Upper lobe of left lung (tissue), 4 donors: Measurements from ENCODE around the gene PHF1.

Source experiments
- EP300 ChIP-seq, 4 donors: sonication (generic); formaldehyde crosslinking; IDR thresholded peaks; one replicate each; pipeline ENCODE4 v1.5.1; 2017; ENCODE audit warnings: antibody characterized with exemption in 4 of 4, control low read depth in 2 of 4
- POLR2A ChIP-seq, 4 donors: fragments of 450-650 bp; IDR thresholded peaks; one replicate each; pipeline ENCODE4 v1.5.1; 2016 to 2017; ENCODE audit warnings: antibody characterized with exemption in 4 of 4, mild to moderate bottlenecking in 2 of 4
- POLR2AphosphoS5 ChIP-seq, 2 donors: sonication (generic); formaldehyde crosslinking; IDR thresholded peaks; one replicate each; pipeline ENCODE4 v1.5.1; 2017; ENCODE audit warnings: antibody characterized with exemption in 2 of 2
- TF ChIP-seq, protein P1 (sequence below), 6 experiments: fragments of 450-650 bp in 4 of 6; fragments of 200-600 bp in 2 of 6; sonication (generic) in 2 of 6; IDR thresholded peaks; one replicate each; pipeline ENCODE4 v1.5.1; 2016 to 2019; ENCODE audit warnings: antibody characterized with exemption in 6 of 6

DNA sequence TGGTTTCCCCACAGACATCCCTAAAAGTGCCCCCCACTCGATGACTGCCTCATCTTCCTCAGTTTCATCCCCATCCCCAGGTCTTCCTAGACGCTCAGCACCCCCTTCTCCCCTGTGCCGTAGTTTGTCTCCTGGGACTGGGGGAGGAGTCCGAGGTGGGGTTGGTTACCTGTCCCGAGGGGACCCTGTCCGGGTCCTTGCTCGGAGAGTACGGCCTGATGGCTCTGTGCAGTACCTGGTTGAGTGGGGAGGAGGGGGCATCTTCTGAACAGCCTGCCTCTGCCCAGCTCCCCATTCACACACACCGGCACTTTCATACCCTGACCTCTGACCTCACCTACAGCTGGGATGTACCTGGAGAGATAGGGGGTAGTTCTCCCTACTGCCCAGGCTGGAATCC, 5.0 kb downstream of the PHF1 start:
- TF ChIP-seq POLR2A (IDR thresholded peaks at IDR 0.05): no peak
- TF ChIP-seq, protein P1, sequence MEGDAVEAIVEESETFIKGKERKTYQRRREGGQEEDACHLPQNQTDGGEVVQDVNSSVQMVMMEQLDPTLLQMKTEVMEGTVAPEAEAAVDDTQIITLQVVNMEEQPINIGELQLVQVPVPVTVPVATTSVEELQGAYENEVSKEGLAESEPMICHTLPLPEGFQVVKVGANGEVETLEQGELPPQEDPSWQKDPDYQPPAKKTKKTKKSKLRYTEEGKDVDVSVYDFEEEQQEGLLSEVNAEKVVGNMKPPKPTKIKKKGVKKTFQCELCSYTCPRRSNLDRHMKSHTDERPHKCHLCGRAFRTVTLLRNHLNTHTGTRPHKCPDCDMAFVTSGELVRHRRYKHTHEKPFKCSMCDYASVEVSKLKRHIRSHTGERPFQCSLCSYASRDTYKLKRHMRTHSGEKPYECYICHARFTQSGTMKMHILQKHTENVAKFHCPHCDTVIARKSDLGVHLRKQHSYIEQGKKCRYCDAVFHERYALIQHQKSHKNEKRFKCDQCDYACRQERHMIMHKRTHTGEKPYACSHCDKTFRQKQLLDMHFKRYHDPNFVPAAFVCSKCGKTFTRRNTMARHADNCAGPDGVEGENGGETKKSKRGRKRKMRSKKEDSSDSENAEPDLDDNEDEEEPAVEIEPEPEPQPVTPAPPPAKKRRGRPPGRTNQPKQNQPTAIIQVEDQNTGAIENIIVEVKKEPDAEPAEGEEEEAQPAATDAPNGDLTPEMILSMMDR (IDR thresholded peaks at IDR 0.05): no peak
- no peak for TF ChIP-seq POLR2AphosphoS5 (IDR thresholded peaks at IDR 0.05)
- no peak for TF ChIP-seq EP300 (IDR thresholded peaks at IDR 0.05)
